Measurements from ENCODE around the gene IPO9. TPM values are rescaled to one million over a fixed set of nuclear protein-coding genes. Genes with fewer than 3 reads are reported as not detected.

IPO9 gene
- total RNA-seq, 1 donor from 2014 or later: 20.8 TPM

DNA sequence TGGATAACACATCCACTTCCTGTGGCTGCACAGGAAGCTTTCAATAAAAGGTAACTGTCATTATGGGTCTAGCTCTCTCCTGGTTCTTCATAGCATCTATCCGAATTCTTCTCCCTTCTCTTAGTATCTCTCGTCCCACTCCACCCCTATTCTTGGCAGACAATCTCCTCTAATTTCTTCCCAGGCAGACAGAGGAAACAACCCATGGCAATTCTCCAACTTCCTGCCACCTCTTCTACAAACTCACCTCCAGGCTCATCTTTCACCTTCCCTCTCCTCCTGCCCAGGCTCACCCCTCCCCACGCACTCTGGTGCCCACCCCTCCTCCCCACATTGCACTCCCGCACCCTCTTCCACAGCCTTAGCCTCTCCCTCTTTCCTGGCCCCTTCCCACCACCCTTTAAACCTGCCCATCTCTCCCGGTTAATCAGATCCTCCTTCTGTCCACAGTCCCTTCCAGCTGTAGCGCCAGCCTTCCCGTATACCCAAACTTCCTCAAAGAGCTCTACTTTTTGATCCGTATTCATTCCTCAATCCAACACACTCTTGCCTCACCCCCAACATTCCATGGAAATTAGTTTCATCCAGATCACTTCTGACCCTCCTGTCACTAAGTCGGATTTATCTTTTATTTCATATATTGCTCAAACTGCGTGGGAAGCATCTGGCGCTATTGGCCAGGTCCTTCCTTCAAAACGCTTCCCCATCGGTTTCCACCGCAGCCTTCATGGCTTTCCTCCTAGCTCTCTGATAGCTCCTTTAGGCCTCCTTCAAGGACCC lies 85.7 kb downstream of the IPO9 start:
- Histone ChIP-seq H3K36me3 (ENCODE audit: control insufficient read depth, insufficient read depth, low read length) (no peaks in the 10 kb centered on the region), H3K4me3 (ENCODE audit: low read depth, low read length) (no peak overlapping the region), H3K27me3 (ENCODE audit: control insufficient read depth, insufficient read depth, low read length) (peaks cover under 1% of the 10 kb centered on the region)
- TF ChIP-seq, protein P1, sequence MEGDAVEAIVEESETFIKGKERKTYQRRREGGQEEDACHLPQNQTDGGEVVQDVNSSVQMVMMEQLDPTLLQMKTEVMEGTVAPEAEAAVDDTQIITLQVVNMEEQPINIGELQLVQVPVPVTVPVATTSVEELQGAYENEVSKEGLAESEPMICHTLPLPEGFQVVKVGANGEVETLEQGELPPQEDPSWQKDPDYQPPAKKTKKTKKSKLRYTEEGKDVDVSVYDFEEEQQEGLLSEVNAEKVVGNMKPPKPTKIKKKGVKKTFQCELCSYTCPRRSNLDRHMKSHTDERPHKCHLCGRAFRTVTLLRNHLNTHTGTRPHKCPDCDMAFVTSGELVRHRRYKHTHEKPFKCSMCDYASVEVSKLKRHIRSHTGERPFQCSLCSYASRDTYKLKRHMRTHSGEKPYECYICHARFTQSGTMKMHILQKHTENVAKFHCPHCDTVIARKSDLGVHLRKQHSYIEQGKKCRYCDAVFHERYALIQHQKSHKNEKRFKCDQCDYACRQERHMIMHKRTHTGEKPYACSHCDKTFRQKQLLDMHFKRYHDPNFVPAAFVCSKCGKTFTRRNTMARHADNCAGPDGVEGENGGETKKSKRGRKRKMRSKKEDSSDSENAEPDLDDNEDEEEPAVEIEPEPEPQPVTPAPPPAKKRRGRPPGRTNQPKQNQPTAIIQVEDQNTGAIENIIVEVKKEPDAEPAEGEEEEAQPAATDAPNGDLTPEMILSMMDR (IDR thresholded peaks at IDR 0.05; ENCODE audit: insufficient read depth, low read length, poor library complexity, severe bottlenecking): no peak
- DNase-seq (ENCODE audit: low read depth): no peak

DNA sequence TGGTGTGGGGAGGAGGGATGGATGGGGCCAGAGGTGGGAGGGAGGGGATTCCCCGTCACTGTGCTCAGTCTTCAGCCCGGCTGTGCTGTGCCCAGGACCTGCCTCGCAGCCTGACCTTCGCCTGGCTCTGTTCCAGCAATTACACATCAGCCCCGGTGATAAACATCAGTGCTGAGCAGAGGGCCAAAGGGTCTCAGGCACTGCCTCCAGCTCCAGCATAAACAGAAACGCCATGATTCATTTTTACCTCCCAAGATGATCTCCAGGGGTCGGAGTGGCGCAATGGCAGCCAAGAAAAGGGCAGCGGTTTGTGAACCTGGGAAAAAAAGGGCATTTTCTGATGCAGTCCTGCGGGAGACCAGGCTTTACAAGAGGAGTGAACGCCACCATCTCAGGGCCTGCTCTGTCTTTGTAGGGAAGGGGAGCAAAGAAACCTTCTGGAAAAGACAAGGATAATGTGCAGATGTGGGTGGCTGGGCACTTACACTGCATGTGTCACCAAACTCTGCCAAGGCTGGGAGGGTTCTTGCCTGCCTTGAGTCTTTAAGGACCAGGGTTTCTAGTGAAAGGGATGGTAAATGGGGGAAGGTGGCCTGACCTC lies 87.8 kb downstream of the IPO9 start:
- TF ChIP-seq, protein P1 (IDR thresholded peaks at IDR 0.05; ENCODE audit: insufficient read depth, low read length, poor library complexity, severe bottlenecking): no peak
- Histone ChIP-seq H3K27me3 (ENCODE audit: control insufficient read depth, insufficient read depth, low read length) (no peaks in the 10 kb centered on the region), H3K36me3 (ENCODE audit: control insufficient read depth, insufficient read depth, low read length) (no peaks in the 10 kb centered on the region), H3K4me3 (ENCODE audit: low read depth, low read length) (no peak overlapping the region)
- DNase-seq (ENCODE audit: low read depth): peak; percentile 71

DNA sequence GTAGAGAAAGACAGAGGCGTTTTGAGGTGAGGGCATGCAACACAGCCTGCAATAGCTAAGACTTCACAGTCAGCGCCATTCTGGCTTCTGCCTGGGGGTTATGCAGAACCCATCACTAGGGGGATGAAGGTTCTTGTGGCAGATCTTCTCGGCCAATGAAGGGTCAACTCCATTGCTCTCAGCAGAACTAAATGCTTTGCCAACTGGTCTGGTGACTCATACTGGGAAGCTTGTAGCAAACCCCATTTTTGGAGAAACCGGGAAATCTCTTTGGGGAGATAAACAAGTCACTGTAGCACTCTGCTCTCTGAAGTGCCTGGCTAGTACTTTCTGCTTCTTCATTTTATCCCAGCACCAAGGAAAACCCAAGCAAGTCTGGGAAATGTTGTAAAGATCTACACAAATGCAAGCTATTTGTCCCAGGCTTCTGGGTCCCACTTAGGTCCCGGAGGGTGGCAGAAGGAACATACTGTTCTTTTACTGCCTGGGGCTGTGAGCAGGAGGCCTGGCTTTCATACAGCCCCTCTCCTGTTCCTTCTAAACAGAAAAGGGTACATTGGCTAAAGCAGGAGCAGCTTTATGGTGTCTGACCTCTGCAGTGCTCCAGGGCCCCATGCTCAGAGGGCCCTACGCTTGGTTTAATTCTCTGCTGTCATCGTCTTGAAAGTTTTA lies 88.5 kb downstream of the IPO9 start:
- Histone ChIP-seq H3K4me3 (ENCODE audit: low read depth, low read length) (no peak overlapping the region), H3K36me3 (ENCODE audit: control insufficient read depth, insufficient read depth, low read length) (no peaks in the 10 kb centered on the region), H3K27me3 (ENCODE audit: control insufficient read depth, insufficient read depth, low read length) (no peaks in the 10 kb centered on the region)
- no peak for DNase-seq (ENCODE audit: low read depth)
- TF ChIP-seq, protein P1 (IDR thresholded peaks at IDR 0.05; ENCODE audit: insufficient read depth, low read length, poor library complexity, severe bottlenecking): no peak

DNA sequence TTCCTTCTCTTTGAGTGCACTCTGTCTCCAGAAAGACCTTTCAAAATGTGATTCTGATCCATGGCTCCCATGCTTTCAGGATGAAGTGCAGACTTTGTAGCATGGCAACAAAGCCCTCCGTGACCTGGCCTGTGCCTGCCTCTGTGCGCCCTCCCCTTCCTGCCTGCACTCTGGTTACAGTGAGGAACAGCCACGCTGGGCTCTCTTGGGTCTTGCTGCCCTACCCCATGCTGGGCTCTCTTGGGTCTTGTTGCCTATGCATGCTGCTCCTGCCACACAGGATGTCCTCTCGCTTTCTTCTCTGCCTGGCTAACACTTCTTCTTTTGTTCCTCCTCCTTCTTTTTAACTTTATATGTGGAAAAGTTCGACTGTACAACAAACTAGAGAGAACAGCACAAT lies 89.4 kb downstream of the IPO9 start:
- H3K4me3 ChIP-seq (ENCODE audit: low read depth, low read length): no peak overlapping the region
- H3K36me3 ChIP-seq (ENCODE audit: control insufficient read depth, insufficient read depth, low read length): no peaks in the 10 kb centered on the region
- TF ChIP-seq, protein P1 (IDR thresholded peaks at IDR 0.05; ENCODE audit: insufficient read depth, low read length, poor library complexity, severe bottlenecking): no peak
- no peak for DNase-seq (ENCODE audit: low read depth)
- H3K27me3 ChIP-seq (ENCODE audit: control insufficient read depth, insufficient read depth, low read length): no peaks in the 10 kb centered on the region

DNA sequence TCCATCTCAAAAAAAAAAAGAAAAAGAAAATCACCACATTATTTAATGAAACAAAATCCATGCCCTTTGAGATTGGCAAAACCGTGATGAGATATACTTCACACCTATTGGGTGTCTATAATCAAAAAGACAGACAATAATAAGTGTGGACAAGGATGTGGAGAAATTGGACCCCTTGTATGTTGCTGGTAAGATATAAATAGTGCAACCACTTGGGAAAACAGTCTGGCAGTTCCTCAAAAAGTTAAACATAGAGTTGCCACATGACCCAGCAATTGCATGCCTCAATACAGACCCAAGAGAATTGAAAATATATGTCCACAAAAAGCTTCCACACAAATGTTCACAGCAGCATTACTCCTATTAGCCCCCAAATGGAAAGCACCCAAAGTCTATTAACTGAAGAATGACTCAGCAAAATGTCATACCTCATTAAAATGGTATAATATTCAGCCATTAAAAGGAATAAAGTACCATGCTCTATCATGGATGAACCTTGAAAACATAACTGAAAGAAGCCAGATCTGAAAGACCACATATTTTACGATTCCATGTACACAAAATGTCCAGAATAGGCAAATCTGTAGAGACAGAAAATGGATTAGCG lies 93.1 kb downstream of the IPO9 start:
- H3K27me3 ChIP-seq (ENCODE audit: control insufficient read depth, insufficient read depth, low read length): no peaks in the 10 kb centered on the region
- TF ChIP-seq, protein P1 (IDR thresholded peaks at IDR 0.05; ENCODE audit: insufficient read depth, low read length, poor library complexity, severe bottlenecking): no peak

More for the DNA sequence above, 93.1 kb downstream of the IPO9 start:
- Histone ChIP-seq H3K36me3 (ENCODE audit: control insufficient read depth, insufficient read depth, low read length) (no peaks in the 10 kb centered on the region), H3K4me3 (ENCODE audit: low read depth, low read length) (no peak overlapping the region)
- DNase-seq (ENCODE audit: low read depth): no peak
